GM12878 (cell line): ENCODE results near the gene RPS19BP1. TPM values are rescaled to one million over a fixed set of nuclear protein-coding genes. Genes with fewer than 3 reads are reported as not detected.

Experiments
- ATAC-seq: fragments of 200-7000 bp; cut with Tn5 transposase; 3 replicates; pipeline ENCODE4 v1.9.1; 2020; ENCODE audit warnings: mild to moderate bottlenecking, moderate library complexity
- BruUV-seq: library from RNA; stranded (reverse); fragments of 400-500 nt; replicated peaks from 2 replicates; lab custom pipeline; 2021; lab: Mats Ljungman, UMichigan
- CTCF ChIA-PET: fragments of 300-600 bp; sonication (Branson Sonifier 250); formaldehyde crosslinking; extraction: SDS; loops from one replicate; lab custom pipeline; 2021; ENCODE audit warnings: inconsistent platforms; lab: Yijun Ruan, JAX
- POLR2A ChIA-PET: fragments of 350-600 bp; formaldehyde crosslinking; extraction: SDS; loops from one replicate; lab custom pipeline; 2021; ENCODE audit warnings: inconsistent platforms; lab: Charles Lee
- RAD21 ChIA-PET: fragments of 300-600 bp; sonication (Branson Sonifier 250); formaldehyde crosslinking; loops from one replicate; lab custom pipeline; 2023; ENCODE audit warnings: antibody characterized with exemption; ENCODE audit not compliant: unreplicated experiment; lab: Charles Lee
- SMC1A ChIA-PET: fragments of 300-600 bp; sonication (Branson Sonifier 250); formaldehyde crosslinking; loops from one replicate; lab custom pipeline; 2023; ENCODE audit not compliant: unreplicated experiment, uncharacterized antibody; lab: Charles Lee
- DNase-seq: peaks from one replicate; pipeline ENCODE4 v3.0.0-alpha.2; 2011; ENCODE audit warnings: low read depth, low spot score
- FAIRE-seq: peaks from 3 replicates; lab custom pipeline; 2011; peaks lifted over from hg19 to GRCh38; lab: Jason Lieb, UNC
- H2AFZ ChIP-seq: 2 replicates; pipeline ENCODE4 v1.6.0; 2011; ENCODE audit warnings: low read depth, low read length, control low read depth; ENCODE audit not compliant: control insufficient read depth
- H3K27ac ChIP-seq: 2 replicates; pipeline ENCODE4 v1.5.1; 2011; ENCODE audit warnings: control low read depth; ENCODE audit not compliant: control insufficient read depth, insufficient read depth
- H3K27me3 ChIP-seq, 2 experiments: replicated peaks in 1 of 2; 2 replicates each; pipeline versions ENCODE4 v1.6.0 to v1.6.1; 2011; ENCODE audit warnings: low read length in 1 of 2; ENCODE audit not compliant: control insufficient read depth in 2 of 2, insufficient read depth in 2 of 2
- H3K36me3 ChIP-seq, 2 experiments: 2 replicates each; pipeline ENCODE4 v1.5.1; 2011; ENCODE audit warnings: low read length in 1 of 2; ENCODE audit not compliant: control insufficient read depth in 2 of 2, insufficient read depth in 2 of 2
- H3K4me1 ChIP-seq: 2 replicates; pipeline ENCODE4 v1.6.1; 2011; ENCODE audit warnings: mild to moderate bottlenecking, low read length, moderate library complexity, mixed read lengths; ENCODE audit not compliant: control insufficient read depth, insufficient read depth
- H3K4me2 ChIP-seq: 2 replicates; pipeline ENCODE4 v1.6.0; 2011; ENCODE audit warnings: control low read depth; ENCODE audit not compliant: control insufficient read depth, insufficient read depth
- H3K4me3 ChIP-seq: fragments of 200-600 bp; sonication (generic); 2 replicates; pipeline ENCODE4 v1.5.1; 2016
- H3K79me2 ChIP-seq: 2 replicates; pipeline ENCODE4 v1.6.0; 2011; ENCODE audit warnings: low read length; ENCODE audit not compliant: control insufficient read depth, insufficient read depth
- H3K9ac ChIP-seq: 2 replicates; pipeline ENCODE4 v1.8.0; 2011; ENCODE audit warnings: low read length, control low read depth, mixed read lengths; ENCODE audit not compliant: control insufficient read depth, insufficient read depth
- H3K9me3 ChIP-seq: replicated peaks from 3 replicates; pipeline ENCODE4 v1.5.1; 2011; ENCODE audit warnings: mild to moderate bottlenecking, low read length; ENCODE audit not compliant: control insufficient read depth, insufficient read depth
- H4K20me1 ChIP-seq: 2 replicates; pipeline ENCODE4 v1.6.0; 2011; ENCODE audit not compliant: control insufficient read depth, insufficient read depth
- HDAC2 ChIP-seq: fragments of 200-600 bp; sonication (generic); IDR thresholded peaks from 2 replicates; pipeline ENCODE4 v1.6.1; 2017
- MEF2A ChIP-seq: IDR thresholded peaks from 2 replicates; pipeline ENCODE4 v1.6.1; 2011; ENCODE audit warnings: low read depth, mild to moderate bottlenecking, low read length, moderate library complexity; ENCODE audit not compliant: insufficient read depth
- MYB ChIP-seq: fragments of 150-350 bp; IDR thresholded peaks from 2 replicates; pipeline ENCODE4 v1.6.1; 2014; ENCODE audit warnings: mild to moderate bottlenecking, low read depth, low read length, borderline replicate concordance
- PAX5 ChIP-seq: IDR thresholded peaks from 2 replicates; pipeline ENCODE4 v1.6.1; 2011; ENCODE audit warnings: low read depth, low read length, borderline replicate concordance
- POLR2A ChIP-seq: IDR thresholded peaks from 2 replicates; pipeline ENCODE4 v1.6.1; 2011; ENCODE audit warnings: low read depth, mild to moderate bottlenecking, low read length
- RUNX3 ChIP-seq: IDR thresholded peaks from 2 replicates; pipeline ENCODE4 v1.6.1; 2012; ENCODE audit warnings: low read length, inconsistent platforms
- SMC3 ChIP-seq: IDR thresholded peaks from 2 replicates; pipeline ENCODE4 v1.6.1; 2011; ENCODE audit warnings: low read length, improper control_type of control experiment, borderline replicate concordance
- TARDBP ChIP-seq: IDR thresholded peaks from 2 replicates; pipeline ENCODE4 v1.6.1; 2016; ENCODE audit warnings: borderline replicate concordance
- ZNF207 ChIP-seq: fragments of 450-650 bp; IDR thresholded peaks from 2 replicates; pipeline ENCODE4 v1.6.1; 2014; ENCODE audit warnings: antibody characterized with exemption, mild to moderate bottlenecking, borderline replicate concordance
- WGBS: methylation state at CpG from one replicate; pipeline ENCODE4 v1.1.6; 2016; ENCODE audit warnings: low lambda C conversion rate; ENCODE audit not compliant: insufficient replicate concordance, insufficient coverage; ENCODE audit errors: missing lambda C conversion rate; 5-methylcytosine and 5-hydroxymethylcytosine counted together
- in situ Hi-C: fragments of 300-500 bp; cut with MboI; formaldehyde crosslinking; loops from 9 replicates; pipeline ENCODE4 v1.14.3; 2018; ENCODE audit warnings: mixed read lengths
- intact Hi-C: fragments of 100-400 bp; cut with micrococcal nuclease; formaldehyde crosslinking; loops from one replicate; pipeline ENCODE4 v1.14.2; 2022; ENCODE audit not compliant: unreplicated experiment
- polyA plus RNA-seq, 11 experiments: library from polyadenylated mRNA; depleted of rRNA in 4 of 11; unstranded in 6 of 11; stranded (reverse) in 5 of 11; fragments of >200 nt; fragmentation: Nextera tagmentation in 4 of 11; fragmentation: Illumina TruSeq in 1 of 11; extraction: Ambion mirVana in 4 of 11; extraction: Trizol in 1 of 11; gene quantifications; 1 replicate in 1 of 11; 2 replicates in 10 of 11; pipeline versions ENCODE4 v1.2.1 to v1.2.3, GENCODE V29; 2011 to 2016; ENCODE audit warnings: inconsistent platforms in 2 of 11, missing spikeins in 2 of 11, low read depth in 1 of 11
- total RNA-seq, 4 experiments: library from RNA; depleted of rRNA in 3 of 4; stranded (reverse); fragments of >200 nt in 3 of 4; fragmentation: Illumina TruSeq in 1 of 4; extraction: Trizol in 1 of 4; gene quantifications; 2 replicates each; pipeline versions ENCODE4 v1.2.1 to v1.2.3, GENCODE V29; 2013 to 2021
- TF ChIP-seq, protein P1 (sequence below): IDR thresholded peaks from 2 replicates; pipeline ENCODE4 v1.6.1; 2011; ENCODE audit warnings: borderline replicate concordance, low read depth, mild to moderate bottlenecking, moderate library complexity, mixed read lengths, low read length; ENCODE audit not compliant: insufficient read depth; ENCODE audit errors: extremely low read length
- TF ChIP-seq, protein P2 (sequence below): fragments of 450-650 bp; IDR thresholded peaks from 2 replicates; pipeline ENCODE4 v1.6.1; 2016; ENCODE audit warnings: mild to moderate bottlenecking

The RPS19BP1 gene
- total and polyA plus RNA-seq, 10 of the 15 experiments (the other 5 are each of a cell fraction or from before 2014, with no cell fraction given) = 2.7 to 206 (median 78.6) TPM

DNA sequence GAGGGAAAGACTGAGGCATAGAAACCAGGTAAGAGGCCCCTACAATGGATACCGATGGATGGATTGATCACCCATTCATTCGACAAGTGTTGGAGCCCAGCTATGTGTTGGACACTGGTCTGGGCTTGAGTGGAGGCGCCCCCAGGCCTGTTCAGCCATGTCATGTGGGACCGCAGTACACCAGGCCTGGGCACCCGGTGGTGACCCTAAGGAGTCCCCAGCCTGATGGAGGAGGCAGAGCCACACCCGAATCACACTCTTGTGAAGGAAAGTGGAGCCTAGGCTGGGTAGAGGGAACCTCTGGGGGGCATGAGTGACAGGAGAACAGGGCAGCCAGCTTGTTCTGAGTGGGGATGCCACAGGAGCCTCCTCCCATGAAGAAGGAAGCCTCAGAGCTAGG is 48.2 kb upstream of the RPS19BP1 start:
- Histone ChIP-seq H3K27me3 (peaks cover 3 to 6% of the 10 kb centered on the region in 2 experiments; a peak in 3 of 4 replicates), H4K20me1 (no peaks in the 10 kb centered on the region; the same call in 1 of the 2 replicates), H3K36me3 (no peaks in the 10 kb centered on the region), H3K27ac (no peak overlapping the region), H3K79me2 (no peaks in the 10 kb centered on the region), H2AFZ (no peak overlapping the region), H3K9ac (no peak overlapping the region), H3K4me2 (no peak overlapping the region), H3K4me1 (no peaks in the 10 kb centered on the region), H3K9me3 (no peaks in the 10 kb centered on the region; the same call in 2 of the 3 replicates), H3K4me3 (no peak overlapping the region)
- no peak for DNase-seq
- no peak for FAIRE-seq
- RAD21 ChIA-PET = no interaction called here
- CTCF ChIA-PET = no interaction called here
- TF ChIP-seq RUNX3 = no peak
- no peak for TF ChIP-seq MYB
- TF ChIP-seq MEF2A = no peak
- TF ChIP-seq, protein P1, sequence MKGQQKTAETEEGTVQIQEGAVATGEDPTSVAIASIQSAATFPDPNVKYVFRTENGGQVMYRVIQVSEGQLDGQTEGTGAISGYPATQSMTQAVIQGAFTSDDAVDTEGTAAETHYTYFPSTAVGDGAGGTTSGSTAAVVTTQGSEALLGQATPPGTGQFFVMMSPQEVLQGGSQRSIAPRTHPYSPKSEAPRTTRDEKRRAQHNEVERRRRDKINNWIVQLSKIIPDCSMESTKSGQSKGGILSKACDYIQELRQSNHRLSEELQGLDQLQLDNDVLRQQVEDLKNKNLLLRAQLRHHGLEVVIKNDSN = no peak
- TF ChIP-seq, protein P2, sequence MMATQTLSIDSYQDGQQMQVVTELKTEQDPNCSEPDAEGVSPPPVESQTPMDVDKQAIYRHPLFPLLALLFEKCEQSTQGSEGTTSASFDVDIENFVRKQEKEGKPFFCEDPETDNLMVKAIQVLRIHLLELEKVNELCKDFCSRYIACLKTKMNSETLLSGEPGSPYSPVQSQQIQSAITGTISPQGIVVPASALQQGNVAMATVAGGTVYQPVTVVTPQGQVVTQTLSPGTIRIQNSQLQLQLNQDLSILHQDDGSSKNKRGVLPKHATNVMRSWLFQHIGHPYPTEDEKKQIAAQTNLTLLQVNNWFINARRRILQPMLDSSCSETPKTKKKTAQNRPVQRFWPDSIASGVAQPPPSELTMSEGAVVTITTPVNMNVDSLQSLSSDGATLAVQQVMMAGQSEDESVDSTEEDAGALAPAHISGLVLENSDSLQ = no peak
- no peak for TF ChIP-seq POLR2A
- no peak for TF ChIP-seq HDAC2
- TF ChIP-seq TARDBP = no peak
- no peak for TF ChIP-seq PAX5
- TF ChIP-seq SMC3 = no peak
- no peak for TF ChIP-seq ZNF207
- SMC1A ChIA-PET = no interaction called here
- no TSS peak for BruUV-seq
- WGBS = 15% methylated on average over 6 of the region's 6 CpGs
- ATAC-seq = no peak
- in situ Hi-C loops = no loop called here
- intact Hi-C loops = no loop called here
- POLR2A ChIA-PET = no interaction called here
